Karpas-422 (cell line): ENCODE data around the gene FAM110A. TPM values are rescaled to one million over a fixed set of nuclear protein-coding genes. Genes with fewer than 3 reads are reported as not detected.

Experiments
- DNase-seq: peaks from one replicate; pipeline ENCODE4 v3.0.0-alpha.2; 2015
- H2AFZ ChIP-seq: fragments of 200-600 bp; sonication (generic); 2 replicates; pipeline ENCODE4 v1.6.1; 2014; ENCODE audit warnings: antibody characterized with exemption, low read length, mixed read lengths
- H3K27ac ChIP-seq: fragments of 200-600 bp; sonication (generic); 2 replicates; pipeline ENCODE4 v1.5.1; 2014; ENCODE audit warnings: mild to moderate bottlenecking, low read length, moderate library complexity
- H3K27me3 ChIP-seq: fragments of 200-600 bp; sonication (generic); 2 replicates; pipeline ENCODE4 v1.6.1; 2014; ENCODE audit warnings: low read length, mixed read lengths
- H3K36me3 ChIP-seq: fragments of 200-600 bp; sonication (generic); 2 replicates; pipeline ENCODE4 v1.6.1; 2014; ENCODE audit warnings: low read length, mixed read lengths; ENCODE audit not compliant: insufficient read depth
- H3K4me1 ChIP-seq: fragments of 200-600 bp; sonication (generic); 2 replicates; pipeline ENCODE4 v1.6.1; 2014; ENCODE audit warnings: mild to moderate bottlenecking, low read length, mixed read lengths
- H3K4me2 ChIP-seq: fragments of 200-600 bp; sonication (generic); 2 replicates; pipeline ENCODE4 v1.6.1; 2014; ENCODE audit warnings: low read length, low read depth, mild to moderate bottlenecking; ENCODE audit not compliant: poor library complexity, severe bottlenecking
- H3K4me3 ChIP-seq: fragments of 200-600 bp; sonication (generic); 2 replicates; pipeline ENCODE4 v1.5.1; 2014; ENCODE audit warnings: mild to moderate bottlenecking, antibody characterized with exemption, low read length, mixed read lengths
- H3K79me2 ChIP-seq: fragments of 200-600 bp; sonication (generic); 2 replicates; pipeline ENCODE4 v1.6.1; 2014; ENCODE audit warnings: mild to moderate bottlenecking, low read length, mixed read lengths
- H3K9ac ChIP-seq: fragments of 200-600 bp; sonication (generic); 2 replicates; pipeline ENCODE4 v1.6.0; 2014; ENCODE audit warnings: low read length
- H3K9me2 ChIP-seq: fragments of 200-600 bp; sonication (generic), shearing (Covaris generic); replicated peaks from 2 replicates; pipeline ENCODE4 v1.6.0; 2014; ENCODE audit warnings: mild to moderate bottlenecking, low read length, moderate library complexity; ENCODE audit not compliant: insufficient read depth
- H3K9me3 ChIP-seq: fragments of 300-700, 200-600 bp; sonication (generic); 2 replicates; pipeline ENCODE4 v1.6.1; 2014; ENCODE audit warnings: low read length, mixed read lengths
- H4K20me1 ChIP-seq: fragments of 200-600 bp; sonication (generic); 2 replicates; pipeline ENCODE4 v1.6.1; 2014; ENCODE audit warnings: mild to moderate bottlenecking, antibody characterized with exemption, low read length, low read depth; ENCODE audit not compliant: insufficient read depth
- total RNA-seq: library from RNA; depleted of rRNA; stranded (reverse); fragments of >200 nt; shearing (Covaris generic); gene quantifications from 2 replicates; pipeline ENCODE4 v1.2.3, GENCODE V29; 2014; ENCODE audit warnings: low replicate concordance

Gene FAM110A
- total RNA-seq, 1 experiment from 2014 or later = 0.89 TPM

- peaks cover 11% of the 10 kb centered on the region for H3K4me1 ChIP-seq
- H2AFZ ChIP-seq = no peak overlapping the region
- H3K9me2 ChIP-seq = no peaks in the 10 kb centered on the region
- H3K9me3 ChIP-seq = no peaks in the 10 kb centered on the region
- no peak overlapping the region for H3K4me3 ChIP-seq
- peaks cover 7% of the 10 kb centered on the region; the same call in 1 of the 2 replicates for H4K20me1 ChIP-seq
- no peaks in the 10 kb centered on the region for H3K79me2 ChIP-seq
- H3K9ac ChIP-seq = no peak overlapping the region
- H3K27me3 ChIP-seq = no peaks in the 10 kb centered on the region
- no peak overlapping the region for H3K27ac ChIP-seq
- H3K4me2 ChIP-seq = no peak overlapping the region
- no peaks in the 10 kb centered on the region for H3K36me3 ChIP-seq
- no peak for DNase-seq
These were observed 8.3 kb downstream of the FAM110A start for GRCh38 chr20:841568-842546.

GRCh38 chr20:842547-842940 lies 9.0 kb downstream of the FAM110A start:
- Histone ChIP-seq H3K36me3 (no peaks in the 10 kb centered on the region), H4K20me1 (peaks cover 7% of the 10 kb centered on the region; the same call in 1 of the 2 replicates), H3K27me3 (no peaks in the 10 kb centered on the region), H3K27ac (no peak overlapping the region), H3K4me1 (peaks cover 17% of the 10 kb centered on the region), H2AFZ (no peak overlapping the region), H3K9me2 (no peaks in the 10 kb centered on the region), H3K4me3 (no peak overlapping the region), H3K9me3 (no peaks in the 10 kb centered on the region), H3K79me2 (no peaks in the 10 kb centered on the region), H3K4me2 (no peak overlapping the region), H3K9ac (no peak overlapping the region)
- DNase-seq = no peak

GRCh38 chr20:843912-844311 lies 10.4 kb downstream of the FAM110A start:
- Histone ChIP-seq H3K9ac (no peak overlapping the region), H3K4me1 (peaks cover 17% of the 10 kb centered on the region), H3K4me2 (no peak overlapping the region), H3K27ac (no peak overlapping the region), H4K20me1 (peaks cover 7% of the 10 kb centered on the region; the same call in 1 of the 2 replicates), H3K36me3 (no peaks in the 10 kb centered on the region), H3K9me3 (no peaks in the 10 kb centered on the region), H3K27me3 (no peaks in the 10 kb centered on the region), H3K79me2 (no peaks in the 10 kb centered on the region), H3K9me2 (no peaks in the 10 kb centered on the region), H3K4me3 (no peak overlapping the region), H2AFZ (no peak overlapping the region)
- DNase-seq = no peak

DNA sequence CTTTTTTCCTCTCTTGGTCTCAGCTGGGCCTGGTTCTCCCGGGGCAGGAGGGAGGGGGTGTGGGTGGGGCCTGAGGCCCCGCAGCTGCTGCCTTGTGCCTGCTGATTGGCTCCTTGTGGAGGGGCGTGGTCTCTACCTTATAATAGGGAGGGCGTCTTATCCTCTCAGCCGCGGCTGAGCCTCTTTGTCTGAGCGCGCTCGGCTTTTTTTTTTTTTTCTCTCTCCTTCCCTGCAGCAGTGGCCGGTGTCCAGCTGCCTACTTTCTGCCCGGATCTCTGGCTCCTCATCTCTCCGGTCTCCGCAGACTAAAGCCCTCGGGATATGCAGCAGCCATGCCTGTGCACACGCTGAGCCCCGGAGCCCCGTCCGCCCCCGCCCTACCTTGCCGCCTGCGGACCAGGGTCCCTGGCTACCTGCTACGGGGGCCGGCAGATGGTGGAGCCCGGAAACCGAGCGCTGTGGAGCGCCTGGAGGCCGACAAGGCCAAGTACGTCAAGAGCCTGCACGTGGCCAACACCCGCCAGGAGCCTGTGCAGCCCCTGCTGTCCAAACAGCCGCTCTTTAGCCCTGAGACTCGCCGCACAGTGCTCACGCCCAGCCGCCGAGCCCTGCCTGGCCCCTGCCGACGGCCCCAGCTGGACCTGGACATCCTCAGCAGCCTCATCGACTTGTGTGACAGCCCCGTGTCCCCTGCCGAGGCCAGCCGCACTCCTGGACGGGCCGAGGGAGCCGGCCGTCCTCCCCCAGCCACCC lies 11.1 kb downstream of the FAM110A start:
- Histone ChIP-seq H3K9ac (no peak overlapping the region), H3K4me2 (peak overlapping the region; percentile 57)

DNA sequence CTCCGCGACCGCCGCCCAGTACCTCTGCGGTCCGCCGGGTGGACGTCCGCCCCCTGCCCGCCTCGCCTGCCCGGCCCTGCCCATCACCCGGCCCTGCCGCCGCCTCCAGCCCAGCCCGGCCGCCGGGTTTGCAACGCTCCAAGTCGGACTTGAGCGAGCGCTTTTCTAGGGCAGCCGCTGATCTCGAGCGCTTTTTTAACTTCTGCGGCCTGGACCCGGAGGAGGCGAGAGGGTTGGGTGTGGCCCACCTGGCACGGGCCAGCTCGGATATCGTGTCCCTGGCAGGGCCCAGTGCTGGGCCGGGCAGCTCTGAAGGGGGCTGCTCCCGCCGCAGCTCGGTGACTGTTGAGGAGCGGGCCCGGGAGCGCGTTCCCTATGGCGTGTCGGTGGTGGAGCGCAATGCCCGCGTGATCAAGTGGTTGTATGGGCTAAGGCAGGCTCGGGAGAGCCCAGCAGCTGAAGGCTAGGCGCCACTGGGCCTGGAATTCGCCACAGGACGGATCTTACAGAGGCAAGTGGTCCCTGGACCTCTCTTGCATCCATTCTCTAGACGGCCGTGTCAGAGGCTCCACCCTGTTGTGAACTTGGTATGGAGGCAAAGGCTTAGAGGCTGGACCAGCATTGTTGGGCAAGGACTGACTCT lies 11.8 kb downstream of the FAM110A start:
- Histone ChIP-seq H3K27ac (no peak overlapping the region), H3K36me3 (no peaks in the 10 kb centered on the region), H3K4me1 (peaks cover 17% of the 10 kb centered on the region), H3K27me3 (no peaks in the 10 kb centered on the region), H3K9me3 (no peaks in the 10 kb centered on the region), H3K79me2 (no peaks in the 10 kb centered on the region), H4K20me1 (peaks cover 7% of the 10 kb centered on the region; the same call in 1 of the 2 replicates), H3K9me2 (no peaks in the 10 kb centered on the region), H3K9ac (no peak overlapping the region), H3K4me3 (no peak overlapping the region), H2AFZ (no peak overlapping the region), H3K4me2 (no peak overlapping the region)
- no peak for DNase-seq

More for the DNA sequence above, 11.1 kb downstream of the FAM110A start:
- Histone ChIP-seq H3K27me3 (no peaks in the 10 kb centered on the region), H3K9me3 (no peaks in the 10 kb centered on the region), H3K4me1 (peaks cover 17% of the 10 kb centered on the region), H3K27ac (no peak overlapping the region), H3K9me2 (no peaks in the 10 kb centered on the region), H3K79me2 (no peaks in the 10 kb centered on the region), H4K20me1 (peaks cover 7% of the 10 kb centered on the region; the same call in 1 of the 2 replicates), H3K4me3 (peak overlapping the region; percentile 15; the same call in 1 of the 2 replicates), H3K36me3 (no peaks in the 10 kb centered on the region), H2AFZ (no peak overlapping the region)
- DNase-seq = peak; percentile 94

DNA sequence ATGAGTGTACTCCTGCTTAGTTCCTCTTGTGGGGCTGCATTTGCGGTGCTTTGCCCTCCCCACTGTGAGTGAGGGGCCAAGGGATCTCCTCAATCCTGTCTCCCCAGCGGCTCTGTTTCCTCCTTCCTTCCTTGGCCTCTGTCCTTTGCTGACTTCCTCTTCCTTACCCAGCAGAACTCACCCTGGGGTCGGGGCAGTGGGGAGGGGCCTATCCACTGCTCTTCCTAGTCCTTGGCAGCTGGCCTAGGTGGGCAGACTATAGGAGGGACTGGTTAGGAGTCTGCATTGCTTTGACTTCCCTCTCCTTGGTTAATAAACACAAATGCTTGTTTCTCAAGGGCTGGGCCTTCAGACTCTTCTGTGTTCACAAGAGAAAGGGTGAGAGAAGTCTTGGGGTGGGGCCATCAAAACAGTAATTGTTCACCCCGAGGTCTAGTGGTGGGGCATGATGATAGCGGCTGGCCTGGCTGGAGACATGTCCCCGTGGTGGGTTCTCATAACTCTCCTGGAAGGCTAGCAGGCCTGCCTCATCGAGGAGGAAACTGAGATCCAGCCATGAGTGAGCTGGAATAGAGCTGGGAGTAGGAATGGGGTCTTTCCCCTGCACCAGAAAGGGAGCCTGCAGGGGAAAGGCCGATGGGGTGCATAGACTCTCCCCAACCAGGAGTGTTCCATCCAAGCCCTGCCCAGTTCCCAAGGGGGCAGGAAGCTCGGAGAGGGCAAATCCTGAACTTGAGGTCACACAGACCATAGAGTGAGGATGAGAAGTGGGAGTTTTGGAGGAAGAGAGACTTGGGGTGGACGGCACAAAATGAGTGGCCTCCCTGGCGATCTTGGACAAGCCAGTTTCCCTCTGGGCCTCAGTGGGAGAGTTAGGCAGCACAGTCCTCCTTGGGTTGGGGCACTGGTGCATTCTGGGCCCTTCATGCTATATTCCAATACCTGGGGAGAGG lies 12.7 kb downstream of the FAM110A start:
- H3K4me1 ChIP-seq = peaks cover 17% of the 10 kb centered on the region
- H3K4me3 ChIP-seq = no peak overlapping the region
- no peak for DNase-seq
- peaks cover 7% of the 10 kb centered on the region; the same call in 1 of the 2 replicates for H4K20me1 ChIP-seq
- H2AFZ ChIP-seq = no peak overlapping the region
- H3K9me2 ChIP-seq = no peaks in the 10 kb centered on the region
- no peaks in the 10 kb centered on the region for H3K79me2 ChIP-seq
- no peaks in the 10 kb centered on the region for H3K36me3 ChIP-seq
- peak overlapping the region; percentile 33 for H3K4me2 ChIP-seq
- no peaks in the 10 kb centered on the region for H3K27me3 ChIP-seq
- H3K9ac ChIP-seq = peak overlapping the region; percentile 15; the same call in 1 of the 2 replicates
- H3K27ac ChIP-seq = no peak overlapping the region
- no peaks in the 10 kb centered on the region for H3K9me3 ChIP-seq

- Histone ChIP-seq H3K27me3 (no peaks in the 10 kb centered on the region), H3K36me3 (no peaks in the 10 kb centered on the region), H3K9ac (peak overlapping the region; percentile 15; the same call in 1 of the 2 replicates), H3K27ac (no peak overlapping the region), H3K9me2 (no peaks in the 10 kb centered on the region), H3K79me2 (no peaks in the 10 kb centered on the region), H3K9me3 (no peaks in the 10 kb centered on the region), H3K4me1 (peaks cover 17% of the 10 kb centered on the region), H3K4me2 (peak overlapping the region; percentile 33), H4K20me1 (peaks cover 7% of the 10 kb centered on the region; the same call in 1 of the 2 replicates), H2AFZ (no peak overlapping the region), H3K4me3 (no peak overlapping the region)
- peak; percentile 68 for DNase-seq
These were observed 13.4 kb downstream of the FAM110A start for GRCh38 chr20:846894-847278.
